LNCaP clone FGC (cell line): Measurements from ENCODE around the gene OPCML.

Experiments used
- DNase-seq: peaks from one replicate; pipeline ENCODE4 v3.0.0-alpha.2; 2011; ENCODE audit warnings: low read depth
- H3K4me3 ChIP-seq: 2 replicates; pipeline ENCODE4 v1.5.1; 2011; ENCODE audit warnings: mild to moderate bottlenecking, low read depth, low read length, control low read depth
- TF ChIP-seq, protein P1 (sequence below): IDR thresholded peaks from 2 replicates; pipeline ENCODE4 v1.5.1; 2012; ENCODE audit warnings: mild to moderate bottlenecking; ENCODE audit not compliant: control insufficient read depth, insufficient read depth; ENCODE audit errors: extremely low read depth

Gene OPCML

DNA sequence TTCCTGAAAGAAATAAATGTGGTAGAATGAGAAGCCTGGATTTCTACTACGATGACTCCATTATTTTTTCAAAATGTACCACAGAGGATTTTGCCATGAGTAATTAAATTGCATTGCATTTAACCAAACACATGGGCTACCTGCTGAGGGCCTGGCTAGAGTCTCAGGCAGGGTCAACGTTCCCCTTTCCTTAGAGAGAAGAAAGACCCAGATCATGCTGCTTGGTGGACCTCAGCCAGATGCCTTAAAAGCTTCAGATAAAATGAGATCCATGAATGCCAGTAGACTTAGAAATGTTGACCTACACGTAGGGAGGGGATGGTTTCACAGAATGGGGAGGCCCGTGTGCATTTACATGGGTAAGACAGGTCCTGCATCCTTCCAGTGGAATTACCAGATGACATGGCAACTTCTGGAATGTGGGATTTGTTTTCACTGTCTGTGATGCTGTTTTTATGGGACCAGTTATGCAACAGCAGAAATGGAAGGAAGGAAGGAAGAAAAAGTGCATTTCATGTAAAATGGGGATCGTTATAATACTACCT lies 1092.5 kb downstream of the OPCML start:
- no peak overlapping the region for H3K4me3 ChIP-seq
- DNase-seq, result no peak
- TF ChIP-seq, protein P1, sequence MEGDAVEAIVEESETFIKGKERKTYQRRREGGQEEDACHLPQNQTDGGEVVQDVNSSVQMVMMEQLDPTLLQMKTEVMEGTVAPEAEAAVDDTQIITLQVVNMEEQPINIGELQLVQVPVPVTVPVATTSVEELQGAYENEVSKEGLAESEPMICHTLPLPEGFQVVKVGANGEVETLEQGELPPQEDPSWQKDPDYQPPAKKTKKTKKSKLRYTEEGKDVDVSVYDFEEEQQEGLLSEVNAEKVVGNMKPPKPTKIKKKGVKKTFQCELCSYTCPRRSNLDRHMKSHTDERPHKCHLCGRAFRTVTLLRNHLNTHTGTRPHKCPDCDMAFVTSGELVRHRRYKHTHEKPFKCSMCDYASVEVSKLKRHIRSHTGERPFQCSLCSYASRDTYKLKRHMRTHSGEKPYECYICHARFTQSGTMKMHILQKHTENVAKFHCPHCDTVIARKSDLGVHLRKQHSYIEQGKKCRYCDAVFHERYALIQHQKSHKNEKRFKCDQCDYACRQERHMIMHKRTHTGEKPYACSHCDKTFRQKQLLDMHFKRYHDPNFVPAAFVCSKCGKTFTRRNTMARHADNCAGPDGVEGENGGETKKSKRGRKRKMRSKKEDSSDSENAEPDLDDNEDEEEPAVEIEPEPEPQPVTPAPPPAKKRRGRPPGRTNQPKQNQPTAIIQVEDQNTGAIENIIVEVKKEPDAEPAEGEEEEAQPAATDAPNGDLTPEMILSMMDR, result no peak

DNA sequence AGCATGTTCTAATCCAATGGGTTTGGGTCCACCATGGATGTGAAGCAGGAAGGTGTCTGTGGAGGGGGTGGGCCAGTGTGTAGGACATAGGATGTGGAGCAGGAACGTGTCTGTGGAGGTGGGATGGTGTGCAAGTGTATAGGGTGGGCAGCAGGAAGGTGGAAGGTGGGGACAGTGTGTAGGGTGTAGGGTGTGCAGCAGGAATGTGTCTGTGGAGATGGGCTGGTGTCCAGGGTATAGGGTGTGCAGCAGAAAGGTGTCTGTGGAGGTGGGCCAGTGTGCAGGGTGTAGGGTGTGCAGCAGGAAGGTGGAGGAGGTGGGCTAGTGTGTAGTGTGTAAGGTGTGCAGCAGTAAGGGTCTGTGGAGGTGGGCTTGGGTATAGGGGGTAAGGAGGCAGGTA lies 1093.9 kb downstream of the OPCML start:
- no peak for DNase-seq
- no peak overlapping the region for H3K4me3 ChIP-seq
- TF ChIP-seq, protein P1, result no peak

DNA sequence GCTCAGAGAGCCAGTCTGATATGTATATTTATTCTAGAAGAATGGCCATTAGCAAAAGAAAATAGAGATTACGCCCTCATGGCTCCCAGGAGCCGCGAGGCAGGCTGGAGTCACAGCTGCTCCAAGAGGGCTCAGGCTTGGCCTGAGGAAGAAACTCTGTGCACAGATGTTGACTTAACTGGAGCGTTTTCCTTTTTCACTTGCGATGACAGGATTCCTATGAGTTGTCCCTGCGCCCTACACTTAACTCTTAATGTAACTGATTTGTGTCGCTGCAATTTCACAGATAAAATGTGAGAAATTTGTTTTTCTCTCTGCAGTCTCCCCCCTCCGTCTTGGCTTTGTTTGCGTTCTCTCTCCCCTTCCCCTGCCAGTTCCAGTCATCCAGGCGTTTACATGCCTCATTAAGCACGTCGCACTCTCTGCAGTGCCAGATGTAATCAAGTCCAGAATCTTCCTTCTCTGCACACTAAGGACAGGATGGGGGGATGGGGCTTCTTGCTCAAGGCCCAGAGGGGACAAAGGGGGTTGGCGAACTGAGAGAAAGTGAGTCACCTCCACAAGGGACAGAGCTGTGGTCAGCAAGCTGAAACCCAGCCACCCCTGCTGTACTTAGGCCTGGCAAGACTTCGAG lies 1101.8 kb downstream of the OPCML start:
- H3K4me3 ChIP-seq, result no peak overlapping the region
- TF ChIP-seq, protein P1, result no peak
- no peak for DNase-seq

GRCh38 chr11:132429685-132430084 lies 1102.6 kb downstream of the OPCML start:
- TF ChIP-seq, protein P1, result no peak
- no peak for DNase-seq
- H3K4me3 ChIP-seq, result no peak overlapping the region

GRCh38 chr11:132427611-132428010 lies 1104.7 kb downstream of the OPCML start:
- H3K4me3 ChIP-seq, result no peak overlapping the region
- DNase-seq, result no peak
- TF ChIP-seq, protein P1, result no peak

GRCh38 chr11:132424433-132424832 lies 1107.9 kb downstream of the OPCML start:
- DNase-seq, result no peak
- TF ChIP-seq, protein P1, result no peak
- H3K4me3 ChIP-seq, result no peak overlapping the region

GRCh38 chr11:132423266-132423665 lies 1109.0 kb downstream of the OPCML start:
- H3K4me3 ChIP-seq, result no peak overlapping the region
- TF ChIP-seq, protein P1, result no peak
- no peak for DNase-seq
